Measurements from ENCODE around the gene CLTA. TPM values are rescaled to one million over a fixed set of nuclear protein-coding genes. Genes with fewer than 3 reads are reported as not detected.
"Not testable (repeated sequence)": the region's sequence is repeated elsewhere in the genome, so short reads cannot be mapped to it uniquely, and the experiment has no call there.

The CLTA gene
- total RNA-seq, 2 donors from 2014 or later, result 77.0 to 127 TPM

- DNase-seq (ENCODE audit: low spot score in 2 of 2), result no peak
- ATAC-seq, result no peak
- H3K27ac Mint-ChIP-seq, result no peak overlapping the region
Measured at GRCh38 chr9:36169708-36170107, 21.0 kb upstream of the CLTA start.

DNA sequence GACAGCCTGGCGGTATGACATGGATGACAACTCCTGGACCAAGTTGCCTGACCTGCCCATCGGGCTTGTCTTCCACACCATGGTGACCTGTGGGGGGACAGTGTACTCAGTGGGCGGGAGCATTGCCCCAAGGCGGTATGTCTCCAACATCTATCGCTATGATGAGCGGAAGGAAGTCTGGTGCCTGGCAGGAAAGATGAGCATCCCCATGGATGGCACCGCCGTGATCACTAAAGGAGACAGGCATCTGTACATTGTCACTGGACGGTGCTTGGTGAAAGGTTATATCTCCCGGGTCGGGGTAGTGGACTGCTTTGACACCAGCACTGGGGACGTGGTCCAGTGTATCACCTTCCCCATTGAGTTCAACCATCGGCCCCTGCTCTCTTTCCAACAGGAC is 20.2 kb upstream of the CLTA start:
- Mint-ChIP-seq H3K36me3 (no peaks in the 10 kb centered on the region), H3K27ac (no peak overlapping the region), H3K9me3 (no peaks in the 10 kb centered on the region)
- DNase-seq (ENCODE audit: low spot score in 2 of 2) (no peak), ATAC-seq (no peak)

More at GRCh38 chr9:36169708-36170107, 21.0 kb upstream of the CLTA start:
- H3K9me3 Mint-ChIP-seq, result no peaks in the 10 kb centered on the region
- no peaks in the 10 kb centered on the region for H3K36me3 Mint-ChIP-seq

GRCh38 chr9:36173861-36174260 is 16.9 kb upstream of the CLTA start:
- DNase-seq (ENCODE audit: low spot score in 2 of 2), result no peak
- Mint-ChIP-seq H3K27ac (no peak overlapping the region), H3K9me3 (peaks cover 0 to under 1% of the 10 kb centered on the region in 2 donors), H3K36me3 (no peaks in the 10 kb centered on the region)
- no peak for ATAC-seq

- DNase-seq (ENCODE audit: low spot score in 2 of 2), result no peak
- H3K27ac Mint-ChIP-seq, result no peak overlapping the region
- peaks cover 0 to 4% of the 10 kb centered on the region in 2 donors for H3K9me3 Mint-ChIP-seq
- no peak for ATAC-seq
- H3K36me3 Mint-ChIP-seq, result no peaks in the 10 kb centered on the region
Measured at GRCh38 chr9:36174271-36174670, 16.4 kb upstream of the CLTA start.

DNA sequence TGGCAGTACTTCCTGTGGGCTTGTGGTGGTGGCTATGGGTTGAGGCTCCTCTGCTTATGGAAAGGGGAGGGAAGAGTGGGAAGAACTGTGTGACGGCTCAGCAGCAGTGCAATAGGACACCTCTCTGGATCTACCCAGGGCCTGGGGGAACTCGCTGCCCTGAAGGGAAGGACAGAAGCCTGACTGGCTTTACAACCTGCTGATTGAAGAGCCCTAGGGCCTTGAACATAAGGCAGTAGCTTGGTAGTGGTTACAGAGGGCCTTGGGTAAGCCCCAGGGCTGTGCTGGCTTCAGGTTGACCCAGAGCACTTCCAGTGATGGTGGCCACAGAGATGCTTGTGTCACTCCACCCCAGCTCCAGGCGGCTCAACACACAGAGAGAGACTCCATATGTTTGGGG is 16.0 kb upstream of the CLTA start:
- DNase-seq (ENCODE audit: low spot score in 2 of 2) (no peak), ATAC-seq (no peak)
- no peak overlapping the region for H3K27ac Mint-ChIP-seq
- H3K36me3 Mint-ChIP-seq, result no peaks in the 10 kb centered on the region
- H3K9me3 Mint-ChIP-seq, result peaks cover 0 to 4% of the 10 kb centered on the region in 2 donors

DNA sequence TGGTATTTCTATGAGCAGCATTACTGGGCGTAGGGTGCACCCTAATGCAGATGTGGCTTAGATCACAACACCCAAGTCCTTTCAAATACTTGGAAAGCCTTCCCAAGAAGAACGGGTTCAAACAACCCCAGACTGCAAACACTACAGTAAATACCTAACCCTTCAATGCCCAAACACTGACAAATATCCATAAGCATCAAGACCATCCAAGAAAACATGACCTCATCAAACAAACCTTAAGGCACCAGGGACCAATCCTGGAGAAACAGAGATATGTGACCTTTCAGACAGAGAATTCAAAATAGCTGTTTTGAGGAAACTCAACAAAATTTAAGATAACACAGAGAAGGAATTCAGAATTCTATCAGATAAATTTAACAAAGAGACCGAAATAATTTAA is 15.5 kb upstream of the CLTA start:
- not testable (repeated sequence) for H3K9me3 Mint-ChIP-seq; ATAC-seq; DNase-seq (ENCODE audit: low spot score in 2 of 2); H3K36me3 Mint-ChIP-seq; H3K27ac Mint-ChIP-seq

DNA sequence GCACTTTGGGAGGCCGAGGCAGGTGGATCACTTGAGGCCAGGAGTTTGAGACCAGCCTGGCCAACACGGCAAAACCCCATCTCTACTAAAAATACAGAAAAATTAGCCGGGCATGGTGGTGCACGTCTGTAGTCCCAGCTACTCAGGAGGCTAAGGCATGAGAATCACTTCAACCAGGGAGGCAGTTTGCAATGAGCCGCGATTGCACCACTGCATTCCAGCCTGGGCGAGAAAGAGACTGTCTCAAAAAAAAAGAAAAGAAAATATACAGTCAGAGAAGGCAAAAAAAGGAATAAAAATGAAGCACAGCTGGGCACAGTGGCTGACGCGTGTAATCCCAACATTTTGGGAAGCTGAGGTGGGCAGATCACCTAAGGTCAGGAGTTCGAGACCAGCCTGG is 14.2 kb upstream of the CLTA start:
- not testable (repeated sequence) for ATAC-seq; H3K9me3 Mint-ChIP-seq; H3K27ac Mint-ChIP-seq; DNase-seq (ENCODE audit: low spot score in 2 of 2); H3K36me3 Mint-ChIP-seq

GRCh38 chr9:36177571-36177970 is 13.2 kb upstream of the CLTA start:
- DNase-seq (ENCODE audit: low spot score in 2 of 2), result no peak
- Mint-ChIP-seq H3K9me3 (peaks cover 0 to 4% of the 10 kb centered on the region in 2 donors), H3K27ac (no peak overlapping the region), H3K36me3 (no peaks in the 10 kb centered on the region)
- ATAC-seq, result no peak

- H3K9me3 Mint-ChIP-seq; ATAC-seq; H3K36me3 Mint-ChIP-seq; DNase-seq (ENCODE audit: low spot score in 2 of 2); H3K27ac Mint-ChIP-seq: not testable (repeated sequence)
Measured at GRCh38 chr9:36180243-36180642, 10.5 kb upstream of the CLTA start.

DNA sequence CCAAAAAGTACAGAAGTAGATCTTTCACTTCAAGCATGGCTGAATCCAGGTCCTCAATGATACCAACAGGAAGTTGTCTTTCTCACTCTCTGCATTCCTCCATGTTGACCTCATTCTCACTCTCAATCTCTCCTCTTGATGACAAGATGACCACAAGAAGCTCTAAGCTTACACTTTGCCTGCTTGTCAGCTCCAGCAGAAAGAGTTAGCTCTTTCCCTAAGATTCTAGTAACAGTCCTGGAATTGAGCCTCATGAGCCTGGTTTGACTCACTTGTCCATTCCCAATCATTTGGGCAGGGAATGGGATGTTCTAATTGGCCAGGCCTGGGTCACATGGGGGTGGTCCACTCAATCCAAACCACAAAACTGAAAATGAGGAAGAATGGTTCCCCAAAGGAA is 3.3 kb upstream of the CLTA start:
- H3K9me3 Mint-ChIP-seq, result no peaks in the 10 kb centered on the region
- H3K36me3 Mint-ChIP-seq, result peaks cover 9% of the 10 kb centered on the region in 2 donors
- ATAC-seq (no peak), DNase-seq (ENCODE audit: low spot score in 2 of 2) (no peak)
- no peak overlapping the region for H3K27ac Mint-ChIP-seq

- Mint-ChIP-seq H3K9me3 (no peaks in the 10 kb centered on the region), H3K27ac (no peak overlapping the region), H3K36me3 (peaks cover 9% of the 10 kb centered on the region in 2 donors)
- no peak for DNase-seq (ENCODE audit: low spot score in 2 of 2)
- ATAC-seq, result no peak
Measured at GRCh38 chr9:36188212-36188611, 2.5 kb upstream of the CLTA start.

GRCh38 chr9:36189976-36190375 is 745 bp upstream of the CLTA start:
- DNase-seq (ENCODE audit: low spot score in 2 of 2), result no peak
- H3K36me3 Mint-ChIP-seq, result peaks cover 12 to 16% of the 10 kb centered on the region in 2 donors
- H3K27ac Mint-ChIP-seq, result peak overlapping the region; percentile 73 to 88
- H3K9me3 Mint-ChIP-seq, result no peaks in the 10 kb centered on the region
- ATAC-seq, result no peak

- H3K27ac Mint-ChIP-seq, result peak overlapping the region; percentile 88 to 96
- peaks cover 16 to 17% of the 10 kb centered on the region in 2 donors for H3K36me3 Mint-ChIP-seq
- DNase-seq (ENCODE audit: low spot score in 2 of 2) (peak in 1 of 2 donors; percentile 43), ATAC-seq (peak in 1 of 2 donors; percentile 2)
- H3K9me3 Mint-ChIP-seq, result no peaks in the 10 kb centered on the region
Measured at GRCh38 chr9:36191290-36191645, 547 bp downstream of the CLTA start.

- DNase-seq (ENCODE audit: low spot score in 2 of 2), result no peak
- Mint-ChIP-seq H3K9me3 (no peaks in the 10 kb centered on the region), H3K27ac (peak overlapping the region; percentile 88 to 96), H3K36me3 (peaks cover 16 to 17% of the 10 kb centered on the region in 2 donors)
- no peak for ATAC-seq
Measured at GRCh38 chr9:36191686-36192085, 965 bp downstream of the CLTA start.

GRCh38 chr9:36192196-36192595 is 1.5 kb downstream of the CLTA start:
- no peaks in the 10 kb centered on the region for H3K9me3 Mint-ChIP-seq
- DNase-seq (ENCODE audit: low spot score in 2 of 2) (no peak), ATAC-seq (no peak)
- peaks cover 16 to 17% of the 10 kb centered on the region in 2 donors for H3K36me3 Mint-ChIP-seq
- peak overlapping the region in 1 of 2 donors; percentile 88 for H3K27ac Mint-ChIP-seq

DNA sequence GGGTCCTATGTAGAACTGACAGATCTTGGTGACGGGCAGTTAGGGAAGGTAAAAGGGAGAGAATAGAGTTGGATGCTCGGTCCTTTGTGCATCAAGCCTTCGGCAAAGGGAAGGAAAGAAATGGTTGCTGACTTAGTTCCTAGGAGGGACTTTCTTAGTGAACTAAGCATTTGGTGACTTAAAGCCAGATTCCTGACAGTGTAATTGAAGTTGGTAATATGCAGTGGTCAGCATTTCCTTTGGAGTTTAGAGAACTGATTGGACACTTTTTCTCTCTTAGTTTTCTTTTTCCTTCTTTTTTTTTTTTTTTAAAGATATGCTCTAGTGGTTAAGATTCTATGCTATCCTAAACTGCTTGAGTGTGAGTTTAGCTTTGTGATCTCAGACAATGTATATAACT is 2.3 kb downstream of the CLTA start:
- ATAC-seq (no peak), DNase-seq (ENCODE audit: low spot score in 2 of 2) (no peak)
- Mint-ChIP-seq H3K27ac (peak overlapping the region in 1 of 2 donors; percentile 26), H3K9me3 (no peaks in the 10 kb centered on the region), H3K36me3 (peaks cover 16 to 17% of the 10 kb centered on the region in 2 donors)

DNA sequence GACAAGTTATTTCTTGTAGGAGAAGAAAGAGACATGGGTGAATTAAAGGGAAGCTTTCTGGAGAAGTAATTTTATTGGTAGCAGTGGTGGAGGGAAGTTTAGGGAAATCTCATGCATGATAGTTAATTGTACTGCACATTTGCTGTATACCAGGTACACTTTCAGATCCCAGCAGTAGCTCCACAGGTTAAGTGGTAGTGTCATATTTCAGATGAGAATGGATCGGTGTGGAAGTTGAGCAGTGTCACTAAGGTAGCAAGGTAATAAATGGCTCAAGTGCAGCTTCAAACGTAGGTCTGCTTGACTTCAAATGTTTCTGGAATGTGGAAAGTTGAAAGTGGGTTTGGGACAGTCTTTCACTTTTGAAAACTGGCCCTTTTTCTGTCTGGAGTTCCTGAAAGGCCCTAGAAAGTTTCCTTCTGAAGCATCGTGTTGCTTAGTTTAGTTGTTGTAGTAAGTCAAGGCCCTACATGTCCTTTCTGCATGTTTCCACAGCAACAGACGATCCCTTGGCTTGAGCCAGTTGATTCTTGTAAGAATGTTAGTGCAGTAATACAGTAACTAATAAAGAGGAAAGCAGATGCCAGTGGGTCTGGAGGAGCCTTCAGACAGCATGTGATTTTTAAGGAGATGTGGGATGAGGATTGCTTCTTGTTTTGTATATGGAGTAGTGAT is 3.7 kb downstream of the CLTA start:
- peak overlapping the region; percentile 46 to 86 for H3K27ac Mint-ChIP-seq
- peaks cover 16 to 17% of the 10 kb centered on the region in 2 donors for H3K36me3 Mint-ChIP-seq
- no peaks in the 10 kb centered on the region for H3K9me3 Mint-ChIP-seq
- no peak for DNase-seq (ENCODE audit: low spot score in 2 of 2)
- no peak for ATAC-seq

GRCh38 chr9:36204906-36205547 is 14.3 kb downstream of the CLTA start:
- ATAC-seq (no peak), DNase-seq (ENCODE audit: low spot score in 2 of 2) (no peak)
- Mint-ChIP-seq H3K27ac (peak overlapping the region in 1 of 2 donors; percentile 92), H3K9me3 (no peaks in the 10 kb centered on the region), H3K36me3 (peaks cover 24 to 30% of the 10 kb centered on the region in 2 donors)
